Activated CD4-positive, alpha-beta T cell treated with anti-CD3 and anti-CD28 coated beads, Interleukin-2, amount 50 U/mL, for 48 hours (primary cell): Measurements from ENCODE around the gene ORAI3.

Source experiments
- DNase-seq, 2 experiments: peaks; one replicate each; pipeline ENCODE4 v3.0.0-alpha.2; 2020

Gene ORAI3

GRCh38 chr16:30972872-30973271 is 24.0 kb downstream of the ORAI3 start:
- no peak for DNase-seq

- DNase-seq: no peak
Measured at GRCh38 chr16:30974348-30974747, 25.5 kb downstream of the ORAI3 start.

GRCh38 chr16:30976486-30976885 is 27.6 kb downstream of the ORAI3 start:
- no peak for DNase-seq

GRCh38 chr16:30977502-30977901 is 28.6 kb downstream of the ORAI3 start:
- peak; percentile 26 to 38 for DNase-seq

GRCh38 chr16:30979170-30980022 is 30.5 kb downstream of the ORAI3 start:
- no peak for DNase-seq

GRCh38 chr16:30980023-30980371 is 31.1 kb downstream of the ORAI3 start:
- DNase-seq: no peak

- no peak for DNase-seq
Measured at GRCh38 chr16:30980434-30980833, 31.6 kb downstream of the ORAI3 start.

GRCh38 chr16:30980959-30981358 is 32.1 kb downstream of the ORAI3 start:
- DNase-seq: no peak

- DNase-seq: no peak
Measured at GRCh38 chr16:30982548-30983288, 33.9 kb downstream of the ORAI3 start.

GRCh38 chr16:30983289-30983889 is 34.5 kb downstream of the ORAI3 start:
- DNase-seq: no peak

GRCh38 chr16:30983898-30984610 is 35.2 kb downstream of the ORAI3 start:
- DNase-seq: no peak

GRCh38 chr16:30984669-30985400 is 36.0 kb downstream of the ORAI3 start, which contains the start of gene HSD3B7:
Gene HSD3B7 (plus strand): TSS chr16:30985207. CDS start chr16:30985659, 452 bp downstream.
- DNase-seq: peak; percentile 90

- DNase-seq: peak in 1 of 2 experiments; percentile 18
Measured at GRCh38 chr16:30985401-30986128, 36.7 kb downstream of the ORAI3 start.

- DNase-seq: no peak
Measured at GRCh38 chr16:30986129-30986991, 37.5 kb downstream of the ORAI3 start.

GRCh38 chr16:30987581-30988190 is 38.8 kb downstream of the ORAI3 start:
- DNase-seq: no peak

GRCh38 chr16:30989469-30990047 is 40.7 kb downstream of the ORAI3 start:
- no peak for DNase-seq

GRCh38 chr16:30990105-30990504 is 41.2 kb downstream of the ORAI3 start:
- DNase-seq: no peak

GRCh38 chr16:30991052-30991451 is 42.2 kb downstream of the ORAI3 start:
- no peak for DNase-seq

- no peak for DNase-seq
Measured at GRCh38 chr16:30992276-30992780, 43.5 kb downstream of the ORAI3 start.
